NCI-H774 (cell line): ENCODE results near the gene PDGFD.
"Not testable (repeated sequence)": the region's sequence is repeated elsewhere in the genome, so short reads cannot be mapped to it uniquely, and the experiment has no call there.

ENCODE experiments used
- DNase-seq: peaks from one replicate; lab custom pipeline; 2025; lab: John Stamatoyannopoulos, UW

PDGFD gene

GRCh38 chr11:104054911-104055529 is 108.9 kb downstream of the PDGFD start:
- no peak for DNase-seq

- DNase-seq: no peak
Measured at GRCh38 chr11:104053743-104054478, 110.0 kb downstream of the PDGFD start.

- no peak for DNase-seq
Measured at GRCh38 chr11:104051778-104052177, 112.2 kb downstream of the PDGFD start.

DNA sequence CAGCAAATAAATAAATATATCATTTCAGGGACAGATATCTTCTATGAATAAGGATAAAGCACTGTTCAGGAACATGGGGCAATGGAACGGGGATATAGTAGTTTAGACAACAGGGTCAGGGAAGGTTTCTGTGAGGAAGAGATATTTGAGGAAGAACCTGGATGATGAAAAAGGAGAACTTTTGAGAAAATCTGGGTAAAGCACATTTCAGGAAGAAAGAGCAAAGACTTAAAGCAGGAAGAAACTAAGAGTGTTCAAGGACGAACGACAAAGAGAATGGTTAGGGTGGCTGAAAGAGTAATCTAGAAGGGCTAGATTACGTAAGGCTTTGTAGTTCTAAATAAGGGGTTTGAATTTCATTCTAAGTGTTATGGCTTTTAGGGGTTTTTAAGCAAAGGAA is 114.8 kb downstream of the PDGFD start:
- DNase-seq: no peak

DNA sequence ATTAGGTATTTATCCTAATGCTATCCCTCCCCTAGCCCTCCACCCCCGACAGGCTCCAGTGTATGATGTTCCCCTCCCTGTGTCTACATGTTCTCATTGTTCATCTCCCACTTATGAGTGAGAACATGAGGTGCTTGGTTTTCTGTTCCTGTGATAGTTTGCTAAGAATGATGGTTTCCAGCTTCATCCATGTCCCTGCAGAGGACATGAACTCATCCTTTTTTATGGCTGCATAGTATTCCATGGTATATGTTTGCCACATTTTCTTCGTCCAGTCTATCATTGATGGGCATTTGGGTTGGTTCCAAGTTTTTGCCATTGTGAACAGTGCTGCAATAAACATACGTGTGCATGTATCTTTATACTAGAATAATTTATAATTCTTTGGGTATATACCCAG is 117.1 kb downstream of the PDGFD start:
- not testable (repeated sequence) for DNase-seq

DNA sequence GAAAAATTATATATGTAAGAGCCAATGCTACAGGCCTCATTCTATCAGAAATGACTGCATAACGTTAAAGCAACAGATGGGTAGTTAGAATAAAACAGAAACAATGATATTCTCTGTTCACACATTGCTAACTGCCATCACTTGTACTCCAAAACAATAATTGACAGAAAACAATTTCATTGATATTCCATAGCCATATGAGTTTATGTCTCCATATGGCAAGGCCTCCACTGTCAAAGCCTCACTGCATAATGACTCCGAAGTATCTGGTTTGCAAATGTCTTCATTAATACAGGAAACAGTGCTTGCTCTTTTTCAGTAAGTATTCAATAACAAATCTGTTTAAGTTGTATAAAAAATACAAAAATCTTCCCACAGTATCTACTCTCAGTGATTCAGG is 117.6 kb downstream of the PDGFD start:
- DNase-seq: no peak

DNA sequence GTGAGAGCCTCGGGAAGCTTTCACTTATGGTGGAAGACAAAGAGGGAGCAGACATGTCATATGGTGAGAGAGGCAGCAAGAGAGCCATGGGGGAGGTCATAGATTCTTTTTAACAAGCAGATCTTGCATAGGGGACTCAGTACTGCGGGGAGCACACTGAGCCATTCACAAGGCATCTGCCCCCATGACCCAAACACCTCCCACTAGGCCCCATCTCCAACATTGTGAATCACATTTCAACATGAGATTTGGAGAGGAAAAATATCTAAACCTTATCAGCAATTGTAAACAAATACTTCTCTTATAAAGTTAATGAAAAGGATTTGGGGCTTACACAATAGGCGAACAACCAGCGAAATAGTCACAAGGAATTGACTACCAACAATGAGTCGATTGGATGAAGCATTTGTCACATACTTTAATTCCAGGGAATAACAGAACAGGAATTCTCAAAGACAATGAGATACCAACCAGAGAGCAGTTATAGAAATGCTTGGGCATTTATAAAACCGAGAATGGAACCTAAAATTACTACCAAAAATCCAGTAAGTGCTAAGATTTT is 120.2 kb downstream of the PDGFD start:
- DNase-seq: no peak

DNA sequence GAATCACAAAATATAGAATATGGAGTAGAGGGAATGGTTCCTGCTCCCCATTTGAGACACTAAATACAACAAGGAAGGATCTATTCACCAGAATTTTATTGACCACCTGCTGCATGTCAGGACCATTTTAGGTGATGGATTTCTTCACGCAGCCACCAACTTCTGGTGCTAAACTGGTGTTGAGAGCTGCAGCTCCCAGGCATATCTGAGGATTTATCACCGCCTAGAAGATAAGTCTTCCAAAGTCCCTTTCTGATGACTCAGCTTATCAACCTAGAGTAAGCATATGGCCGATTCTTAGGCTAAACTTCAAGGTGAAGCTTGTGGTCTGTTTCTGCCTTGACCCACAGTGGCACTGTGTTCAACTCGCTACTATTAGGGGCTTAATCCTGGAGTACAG is 120.8 kb downstream of the PDGFD start:
- DNase-seq: no peak

GRCh38 chr11:104041792-104042191 is 122.2 kb downstream of the PDGFD start:
- DNase-seq: no peak

GRCh38 chr11:104036995-104037394 is 127.0 kb downstream of the PDGFD start:
- DNase-seq: no peak

GRCh38 chr11:104036588-104036987 is 127.4 kb downstream of the PDGFD start, which contains the start of gene DDI1:
DDI1 (plus strand) TSS chr11:104036640; CDS start chr11:104036823, 183 bp downstream.
- no peak for DNase-seq

DNA sequence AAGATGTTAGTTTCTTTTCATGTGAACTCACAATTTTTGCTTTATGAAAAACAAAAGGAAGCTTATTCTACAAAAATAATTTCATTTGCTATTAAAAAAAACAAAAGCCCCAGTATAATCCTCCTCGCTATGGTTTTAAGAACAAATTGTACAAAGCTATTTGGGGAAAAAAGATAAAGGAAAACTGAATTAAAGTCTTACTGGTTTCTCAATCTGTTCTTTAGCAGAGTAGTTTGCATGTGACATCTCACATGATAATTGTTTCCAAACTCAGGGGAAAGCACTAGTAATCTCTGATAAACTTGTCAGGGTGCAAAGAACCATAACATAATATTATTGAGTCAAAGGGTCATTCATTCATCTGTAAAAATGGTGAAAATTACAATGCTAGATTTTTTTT is 130.4 kb downstream of the PDGFD start:
- DNase-seq: no peak

GRCh38 chr11:104033134-104033533 is 130.8 kb downstream of the PDGFD start:
- no peak for DNase-seq

DNA sequence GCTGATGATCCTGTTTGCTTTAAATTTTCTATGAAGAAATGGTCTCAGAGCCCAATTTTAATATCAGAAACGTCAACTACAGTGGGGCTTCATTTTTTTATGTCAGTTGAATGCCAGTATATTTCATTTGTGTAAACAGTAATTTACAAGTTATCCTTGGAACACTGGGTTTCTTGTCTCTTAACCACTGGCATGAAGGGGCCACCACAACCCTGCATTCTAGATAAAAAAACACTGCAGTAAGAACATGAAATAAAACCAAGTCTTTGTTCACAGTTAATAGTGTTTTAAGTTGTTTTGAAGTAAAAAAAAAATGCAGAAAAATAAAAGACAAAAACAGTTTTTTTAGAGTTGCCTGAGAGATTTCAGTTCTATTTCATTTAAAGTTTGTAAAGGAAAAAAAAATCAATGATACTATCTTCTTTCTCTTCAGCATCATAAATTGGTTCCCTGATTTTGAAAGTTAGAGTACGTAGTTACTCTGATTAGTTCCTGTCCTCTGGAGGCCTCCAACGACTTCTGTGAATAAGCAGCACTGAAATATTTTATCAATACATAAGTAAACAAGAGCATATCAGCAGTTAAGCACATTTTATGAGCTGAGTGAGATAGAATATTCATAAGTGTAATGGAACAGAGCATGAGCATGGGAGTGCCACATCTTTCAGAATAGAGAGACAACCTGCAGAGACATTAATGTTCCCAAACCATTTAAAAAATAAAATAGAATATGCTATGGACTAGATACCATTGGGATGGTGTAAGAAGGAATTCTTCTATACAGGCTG is 135.3 kb downstream of the PDGFD start:
- no peak for DNase-seq

GRCh38 chr11:104024572-104024971 is 139.4 kb downstream of the PDGFD start:
- DNase-seq: no peak

DNA sequence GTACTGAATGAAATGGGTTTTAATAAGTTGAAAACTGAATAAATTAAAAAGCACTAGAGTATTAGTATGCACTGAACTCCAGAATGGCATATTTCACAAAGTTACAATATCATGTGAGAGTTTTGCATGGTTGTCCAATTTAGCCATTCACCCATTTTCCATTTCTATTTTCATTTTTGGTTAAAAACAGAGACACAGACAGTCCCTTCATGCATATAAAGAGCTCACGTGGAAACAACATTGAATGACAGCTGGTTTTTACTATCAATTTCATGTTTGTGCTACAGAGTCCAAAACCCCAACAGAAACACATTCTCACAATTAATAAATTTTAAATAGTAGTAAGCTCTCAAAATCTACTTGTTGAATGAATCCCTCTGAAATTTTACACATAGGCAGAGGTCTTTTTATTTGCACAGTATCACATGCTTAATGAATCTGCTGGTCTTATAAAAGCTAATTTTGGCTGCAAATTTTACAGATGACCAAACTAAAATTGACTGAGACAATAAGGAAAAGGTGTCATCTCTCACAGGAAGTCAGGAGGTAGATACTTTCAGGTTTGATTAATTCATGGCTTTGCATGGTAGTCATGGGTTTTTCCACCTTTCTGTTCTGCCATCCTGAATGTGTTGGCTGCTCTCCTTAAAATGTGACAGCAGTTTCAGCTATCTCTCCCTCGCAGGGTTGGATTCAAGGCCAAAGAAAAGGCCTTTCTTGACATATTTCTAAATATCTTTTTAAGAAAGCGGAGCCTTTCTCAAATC is 148.1 kb downstream of the PDGFD start:
- DNase-seq: no peak

DNA sequence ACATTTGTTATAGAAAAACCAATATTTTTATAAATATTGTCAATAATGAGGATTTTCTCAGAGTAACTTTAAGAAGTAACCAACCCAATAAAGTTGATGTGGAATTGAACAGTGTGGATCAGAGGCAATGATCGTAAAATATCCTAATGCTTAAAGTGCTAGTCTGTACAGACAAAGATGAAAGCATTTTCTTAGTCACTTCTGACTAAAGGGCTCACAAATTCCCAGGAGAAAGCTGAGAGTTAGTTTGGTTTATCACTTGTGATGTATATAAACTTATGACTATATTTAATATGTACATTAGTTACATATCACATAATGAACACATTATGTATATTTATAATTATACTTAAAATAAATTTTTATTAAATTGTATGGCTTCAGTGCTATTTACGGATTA is 152.9 kb downstream of the PDGFD start:
- no peak for DNase-seq

DNA sequence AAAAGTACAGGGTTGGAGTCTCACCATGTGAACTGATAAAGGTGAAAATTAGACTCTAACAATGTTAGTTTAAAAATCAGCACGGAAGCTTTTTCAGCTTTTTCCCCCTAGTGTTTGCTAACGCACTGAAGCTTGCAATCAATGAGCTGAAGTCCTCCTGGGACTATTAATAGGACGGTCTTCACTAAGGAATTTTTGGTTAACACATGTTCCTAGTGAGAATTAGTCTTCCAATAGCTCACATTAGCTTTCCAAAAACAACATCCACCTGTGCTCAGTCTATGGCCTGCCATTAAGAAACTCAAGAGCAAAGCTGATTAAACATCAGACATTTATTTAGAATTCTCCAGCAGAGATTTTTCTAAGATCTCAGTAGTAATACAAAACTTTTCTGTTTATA is 154.2 kb downstream of the PDGFD start:
- no peak for DNase-seq

GRCh38 chr11:104005234-104005855 is 158.6 kb downstream of the PDGFD start:
- DNase-seq: no peak

- no peak for DNase-seq
Measured at GRCh38 chr11:104003491-104003890, 160.5 kb downstream of the PDGFD start.

DNA sequence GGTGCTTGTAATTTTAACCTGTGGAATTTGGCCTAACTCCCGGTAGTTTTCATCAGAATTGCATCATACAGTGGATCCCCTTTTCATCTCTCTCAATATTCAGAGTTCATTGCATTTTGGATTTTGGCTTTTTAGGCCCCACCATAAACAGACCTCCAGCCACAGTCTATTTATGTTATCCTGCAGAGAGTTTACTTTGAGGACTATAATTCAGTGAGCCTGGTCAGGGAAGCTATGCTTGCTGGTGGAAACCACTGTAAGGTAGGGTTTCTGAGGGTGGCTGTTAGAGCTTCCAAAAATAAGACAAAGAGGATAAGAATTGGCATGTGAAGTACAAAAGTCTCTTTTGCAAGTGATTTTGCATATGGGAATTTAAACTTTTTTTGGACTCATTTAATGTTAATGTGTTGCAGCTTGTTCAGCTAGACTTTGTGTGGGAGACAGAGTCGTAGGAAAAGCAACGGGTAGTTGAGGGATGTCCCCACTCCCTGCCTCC is 162.3 kb downstream of the PDGFD start:
- no peak for DNase-seq
